Forelimb muscle (tissue), 1 donor: ENCODE results near the gene IER5. TPM values are rescaled to one million over a fixed set of nuclear protein-coding genes. Genes with fewer than 3 reads are reported as not detected.

Experiments used
- DNase-seq: peaks from one replicate; pipeline ENCODE4 v3.0.0-alpha.2; 2013; ENCODE audit warnings: low read depth
- polyA plus RNA-seq: library from polyadenylated mRNA; unstranded; fragments of 120-200 nt; gene quantifications from one replicate; pipeline ENCODE4 v1.2.1, GENCODE V29; 2013; ENCODE audit not compliant: insufficient read length

IER5 gene
- polyA plus RNA-seq, 1 donor, result 8.9 TPM

- DNase-seq, result no peak
These were observed 8.7 kb downstream of the IER5 start for GRCh38 chr1:181097242-181097641.

- DNase-seq, result no peak
These were observed 10.9 kb downstream of the IER5 start for GRCh38 chr1:181099152-181100014.

GRCh38 chr1:181100015-181100905, 11.8 kb downstream of the IER5 start:
- no peak for DNase-seq

- no peak for DNase-seq
These were observed 12.4 kb downstream of the IER5 start for GRCh38 chr1:181100934-181101333.

DNA sequence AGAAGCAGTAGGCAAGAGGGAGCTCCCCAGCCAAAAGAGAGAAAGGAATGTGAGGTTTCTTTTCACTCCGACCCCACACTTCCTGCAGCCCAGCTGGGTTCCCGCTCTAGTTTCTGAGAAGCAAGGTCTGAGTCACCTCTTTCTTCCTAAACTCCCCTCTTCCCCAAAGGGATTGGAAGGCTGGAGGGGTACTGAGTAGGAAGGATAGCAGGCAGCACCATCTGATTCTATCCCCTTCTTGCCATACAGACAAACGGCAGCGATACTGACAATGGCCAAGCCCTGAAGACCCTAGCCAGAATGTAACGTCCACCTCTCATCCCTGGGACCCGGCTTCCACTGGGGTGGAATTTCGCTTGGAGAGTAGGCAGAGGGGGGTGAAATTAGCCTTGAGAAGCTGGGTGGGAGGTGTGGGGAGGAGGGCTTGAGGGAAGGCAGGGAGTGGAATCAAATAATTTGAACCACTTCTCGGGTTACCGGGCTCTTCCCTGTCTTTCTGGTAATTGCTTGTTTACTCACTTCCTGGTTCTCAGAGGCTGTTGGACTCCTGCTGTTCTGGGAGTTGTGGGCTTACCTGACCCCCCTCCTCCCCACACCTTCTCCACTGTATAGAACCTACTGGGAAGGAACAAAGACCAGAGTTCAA, 13.2 kb downstream of the IER5 start:
- no peak for DNase-seq

DNA sequence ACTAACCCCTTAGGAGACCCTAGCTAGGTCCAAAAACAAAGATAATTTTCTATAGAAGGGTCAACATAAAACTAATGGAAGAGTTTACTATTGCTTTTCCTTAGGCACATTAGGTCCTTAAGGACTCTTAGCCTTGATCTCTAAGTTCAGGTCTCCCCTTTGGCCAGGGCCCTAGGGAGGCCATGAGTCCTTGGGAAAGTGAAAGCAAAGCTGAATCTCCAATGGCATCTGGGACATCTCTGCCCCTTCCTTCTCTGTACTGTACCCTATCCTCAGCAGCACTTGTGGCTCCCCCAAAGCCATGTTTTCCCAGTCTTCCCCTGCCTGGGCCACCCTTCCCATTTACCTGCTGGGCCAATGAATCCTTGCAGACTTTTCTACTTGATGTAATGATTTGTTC, 14.3 kb downstream of the IER5 start:
- no peak for DNase-seq

DNA sequence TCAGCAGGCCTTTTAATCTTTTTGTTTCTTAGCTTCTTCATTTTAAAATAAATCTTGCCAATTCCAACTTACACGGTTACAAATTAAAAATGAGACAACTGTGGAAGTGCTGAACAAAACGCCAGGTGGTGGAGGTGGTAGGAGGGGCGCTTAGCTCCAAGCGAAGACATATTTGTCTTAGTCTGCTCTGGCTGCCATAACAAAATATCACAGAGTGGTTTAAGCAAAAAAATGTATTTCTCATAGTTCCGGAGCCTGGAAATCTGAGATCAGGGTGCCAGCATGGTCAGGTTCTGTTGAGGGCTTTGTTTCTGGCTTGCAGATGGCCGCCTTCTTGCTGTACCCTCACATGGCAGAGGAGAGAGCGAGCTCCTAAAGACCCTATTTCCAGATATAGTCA, 14.9 kb downstream of the IER5 start:
- DNase-seq, result no peak

DNA sequence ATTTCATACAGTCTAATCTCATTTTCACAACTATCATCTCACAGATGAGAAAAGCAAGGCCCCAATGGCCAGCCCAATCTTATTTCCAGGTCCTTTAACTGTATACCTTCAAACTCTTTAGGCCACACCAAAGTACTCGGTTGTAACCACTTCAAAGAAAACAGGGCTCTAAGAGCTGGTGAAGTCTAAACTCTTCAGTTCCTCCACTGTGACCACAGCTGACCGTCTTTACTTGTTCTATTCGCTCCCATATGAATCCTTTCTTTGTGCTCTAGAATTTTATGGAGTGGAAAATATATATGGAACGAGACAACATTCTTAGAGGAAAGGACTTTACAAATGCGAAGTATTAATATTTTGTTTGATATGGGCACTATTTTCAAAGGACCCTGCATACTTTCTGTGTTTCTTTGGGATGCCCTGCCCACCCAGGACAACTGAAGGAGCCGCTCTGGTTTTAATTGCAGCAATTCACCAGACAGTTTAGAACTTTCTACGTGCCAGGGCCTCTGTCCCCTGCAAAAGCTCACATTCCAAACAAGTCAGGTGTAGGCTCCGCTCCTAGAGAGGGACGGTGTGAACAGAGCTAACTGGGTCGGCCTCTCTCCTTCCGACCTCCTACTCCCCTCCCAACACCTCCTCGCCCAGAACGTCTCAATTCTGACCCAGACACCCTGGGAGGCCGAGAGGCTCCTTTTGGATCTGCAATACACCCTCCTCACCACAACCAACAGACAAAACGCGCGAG, 15.7 kb downstream of the IER5 start:
- no peak for DNase-seq

DNA sequence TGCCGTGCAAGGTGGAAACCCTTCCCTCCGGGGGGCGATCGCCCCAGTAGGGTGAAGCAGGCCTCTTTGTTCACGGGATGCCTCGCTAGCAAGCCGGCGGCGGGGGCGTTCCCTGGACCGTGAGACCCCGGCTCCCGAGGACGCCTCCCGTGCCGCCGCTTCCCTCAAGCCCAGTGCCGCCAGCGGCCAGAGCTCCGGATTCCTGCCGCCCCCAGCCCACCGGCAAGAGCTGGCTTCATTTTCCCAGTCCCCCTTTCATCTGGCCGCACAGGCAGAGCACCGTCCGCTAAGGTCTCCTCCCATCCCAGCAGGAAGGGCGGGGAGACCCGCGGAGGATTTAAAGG, 16.3 kb downstream of the IER5 start:
- no peak for DNase-seq

GRCh38 chr1:181105134-181106021, 16.9 kb downstream of the IER5 start:
- no peak for DNase-seq

GRCh38 chr1:181106022-181106312, 17.5 kb downstream of the IER5 start:
- no peak for DNase-seq

GRCh38 chr1:181106479-181106878, 18.0 kb downstream of the IER5 start:
- DNase-seq, result no peak

- no peak for DNase-seq
These were observed 19.2 kb downstream of the IER5 start for GRCh38 chr1:181107711-181108110.

DNA sequence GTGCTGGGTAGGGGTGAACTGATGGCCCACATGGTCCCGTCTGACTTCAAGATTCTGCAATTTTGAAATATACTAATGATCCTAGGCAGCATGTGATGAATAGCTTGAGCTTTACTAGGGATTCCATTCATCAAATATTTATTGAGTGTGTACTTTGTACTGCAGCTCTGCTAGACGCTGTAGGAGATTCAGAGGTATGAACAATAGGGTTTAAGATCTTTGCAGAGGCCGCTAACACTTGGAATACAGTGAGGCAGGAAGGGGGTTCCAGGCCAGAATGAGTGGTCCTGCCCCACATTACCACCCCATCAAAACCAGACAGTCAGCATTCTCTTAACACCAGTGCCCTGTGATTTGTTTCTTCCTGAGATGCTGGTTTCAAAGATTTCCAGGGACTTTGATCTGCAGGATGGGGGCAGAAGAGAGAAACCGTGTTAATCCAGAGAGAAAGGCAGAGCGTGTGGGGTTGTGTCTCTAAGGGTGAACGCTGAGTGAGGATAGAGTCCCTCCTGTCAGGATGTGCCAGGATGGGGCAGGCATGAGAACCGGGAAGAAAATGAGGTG, 19.9 kb downstream of the IER5 start:
- no peak for DNase-seq

DNA sequence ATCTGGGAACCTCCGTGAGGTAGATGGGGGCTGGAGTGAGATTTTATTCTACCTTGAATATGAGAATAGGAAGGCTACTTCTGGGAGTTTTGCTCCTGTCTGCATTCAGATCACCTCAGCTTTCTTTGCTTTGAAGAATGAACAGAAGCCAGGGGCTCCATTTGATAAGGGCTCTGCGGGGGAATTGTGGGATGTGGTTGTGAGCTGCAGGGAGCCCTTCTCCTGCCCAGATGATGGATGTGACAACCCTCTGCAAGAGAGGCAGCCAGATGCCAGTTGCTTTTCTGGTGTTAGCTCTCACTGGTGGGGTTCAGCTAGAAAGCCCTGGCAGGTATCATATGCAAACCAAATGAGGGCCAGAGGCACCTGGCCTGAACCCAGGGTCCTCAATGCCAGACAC, 21.5 kb downstream of the IER5 start:
- no peak for DNase-seq

- DNase-seq, result no peak
These were observed 23.1 kb downstream of the IER5 start for GRCh38 chr1:181111559-181111958.

GRCh38 chr1:181112071-181112929, 23.8 kb downstream of the IER5 start:
- no peak for DNase-seq

GRCh38 chr1:181113059-181113641, 24.6 kb downstream of the IER5 start:
- no peak for DNase-seq
